Measurements from ENCODE around the gene PDCD6IP.
"Not testable (repeated sequence)": the region's sequence is repeated elsewhere in the genome, so short reads cannot be mapped to it uniquely, and the experiment has no call there.

The PDCD6IP gene, protein sequence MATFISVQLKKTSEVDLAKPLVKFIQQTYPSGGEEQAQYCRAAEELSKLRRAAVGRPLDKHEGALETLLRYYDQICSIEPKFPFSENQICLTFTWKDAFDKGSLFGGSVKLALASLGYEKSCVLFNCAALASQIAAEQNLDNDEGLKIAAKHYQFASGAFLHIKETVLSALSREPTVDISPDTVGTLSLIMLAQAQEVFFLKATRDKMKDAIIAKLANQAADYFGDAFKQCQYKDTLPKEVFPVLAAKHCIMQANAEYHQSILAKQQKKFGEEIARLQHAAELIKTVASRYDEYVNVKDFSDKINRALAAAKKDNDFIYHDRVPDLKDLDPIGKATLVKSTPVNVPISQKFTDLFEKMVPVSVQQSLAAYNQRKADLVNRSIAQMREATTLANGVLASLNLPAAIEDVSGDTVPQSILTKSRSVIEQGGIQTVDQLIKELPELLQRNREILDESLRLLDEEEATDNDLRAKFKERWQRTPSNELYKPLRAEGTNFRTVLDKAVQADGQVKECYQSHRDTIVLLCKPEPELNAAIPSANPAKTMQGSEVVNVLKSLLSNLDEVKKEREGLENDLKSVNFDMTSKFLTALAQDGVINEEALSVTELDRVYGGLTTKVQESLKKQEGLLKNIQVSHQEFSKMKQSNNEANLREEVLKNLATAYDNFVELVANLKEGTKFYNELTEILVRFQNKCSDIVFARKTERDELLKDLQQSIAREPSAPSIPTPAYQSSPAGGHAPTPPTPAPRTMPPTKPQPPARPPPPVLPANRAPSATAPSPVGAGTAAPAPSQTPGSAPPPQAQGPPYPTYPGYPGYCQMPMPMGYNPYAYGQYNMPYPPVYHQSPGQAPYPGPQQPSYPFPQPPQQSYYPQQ

GRCh38 chr3:33798418-33799201 is at the start of gene PDCD6IP:
Gene PDCD6IP (plus strand): TSS chr3:33798630. CDS start chr3:33798729, 99 bp downstream.
- peak; percentile 96 for DNase-seq (ENCODE audit: low spot score)

DNA sequence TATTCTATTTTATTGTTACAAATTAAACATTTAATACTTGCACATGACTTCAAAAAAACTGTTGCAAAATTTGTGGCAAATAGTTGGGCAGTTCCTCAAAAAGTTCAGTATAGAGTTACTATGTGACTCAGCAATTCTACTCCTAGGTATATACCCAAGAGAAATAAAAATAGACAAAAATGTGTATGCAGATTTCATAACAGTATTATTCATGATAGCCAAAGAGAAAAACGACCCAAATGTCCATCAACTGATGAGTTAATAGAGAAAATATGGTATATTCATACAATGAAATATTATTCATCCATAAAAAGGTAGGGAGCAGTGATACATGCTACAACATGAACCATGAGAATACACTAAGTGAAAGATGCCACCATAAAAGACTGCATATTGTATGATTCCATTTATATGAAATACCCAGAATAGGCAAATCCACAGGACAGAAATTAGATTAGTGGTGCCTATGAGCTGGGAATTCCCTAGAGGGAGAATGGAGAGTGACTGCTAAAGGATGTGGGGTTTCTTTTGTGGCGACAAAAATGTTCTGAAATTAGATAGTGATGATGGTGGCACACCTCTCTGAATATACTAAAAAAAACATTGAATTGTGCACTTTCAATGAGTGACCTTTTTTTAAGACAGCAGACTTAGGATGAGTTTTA is 48.8 kb upstream of the PDCD6IP start:
- no peak for DNase-seq (ENCODE audit: low spot score)

GRCh38 chr3:33750211-33750548 is 48.2 kb upstream of the PDCD6IP start:
- no peak for DNase-seq (ENCODE audit: low spot score)

GRCh38 chr3:33751336-33751735 is 47.1 kb upstream of the PDCD6IP start:
- no peak for DNase-seq (ENCODE audit: low spot score)

- not testable (repeated sequence) for DNase-seq (ENCODE audit: low spot score)
Observed at GRCh38 chr3:33754391-33754790, 44.0 kb upstream of the PDCD6IP start.

DNA sequence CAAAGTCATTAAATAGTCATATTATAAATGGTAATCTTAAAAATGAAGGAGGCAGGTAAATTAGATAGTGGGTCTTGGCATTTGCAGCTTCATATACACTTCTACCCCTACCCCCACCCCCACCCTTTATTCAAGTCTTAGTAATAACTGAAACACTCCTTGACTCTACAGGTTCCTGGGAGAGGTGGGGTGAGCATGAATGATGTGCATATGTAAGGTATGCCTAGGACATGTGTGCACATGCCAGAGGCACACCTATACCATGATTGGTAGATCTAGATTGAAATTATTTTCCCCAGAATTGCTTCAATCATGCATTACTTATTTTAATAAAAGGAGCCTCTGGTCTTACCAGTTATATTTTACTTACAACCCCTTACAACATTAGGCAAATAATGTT is 40.1 kb upstream of the PDCD6IP start:
- no peak for DNase-seq (ENCODE audit: low spot score)

GRCh38 chr3:33758864-33759263 is 39.6 kb upstream of the PDCD6IP start:
- peak; percentile 34 for DNase-seq (ENCODE audit: low spot score)

GRCh38 chr3:33768578-33769330 is 29.7 kb upstream of the PDCD6IP start:
- DNase-seq (ENCODE audit: low spot score), result no peak

- no peak for DNase-seq (ENCODE audit: low spot score)
Observed at GRCh38 chr3:33773637-33774036, 24.8 kb upstream of the PDCD6IP start.

DNA sequence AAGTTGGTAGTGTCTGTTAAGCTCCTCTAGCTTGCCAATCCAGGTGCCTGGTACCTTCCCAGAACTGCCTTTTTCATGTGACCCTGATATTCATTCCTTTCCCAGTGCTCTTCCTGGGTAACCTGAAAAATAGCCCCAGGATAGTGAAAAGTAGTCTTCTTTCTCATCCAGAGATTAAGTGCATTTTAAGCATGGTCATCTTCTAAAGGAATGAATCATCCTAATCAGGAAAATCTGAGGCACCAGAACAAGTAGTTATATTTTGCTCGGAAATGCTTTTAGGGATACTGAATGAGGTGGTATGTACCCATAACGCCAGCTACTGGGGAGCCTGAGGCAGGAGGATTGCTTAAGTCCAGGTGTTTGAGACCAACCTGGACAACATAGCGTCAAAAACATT is 23.1 kb upstream of the PDCD6IP start:
- no peak for DNase-seq (ENCODE audit: low spot score)

DNA sequence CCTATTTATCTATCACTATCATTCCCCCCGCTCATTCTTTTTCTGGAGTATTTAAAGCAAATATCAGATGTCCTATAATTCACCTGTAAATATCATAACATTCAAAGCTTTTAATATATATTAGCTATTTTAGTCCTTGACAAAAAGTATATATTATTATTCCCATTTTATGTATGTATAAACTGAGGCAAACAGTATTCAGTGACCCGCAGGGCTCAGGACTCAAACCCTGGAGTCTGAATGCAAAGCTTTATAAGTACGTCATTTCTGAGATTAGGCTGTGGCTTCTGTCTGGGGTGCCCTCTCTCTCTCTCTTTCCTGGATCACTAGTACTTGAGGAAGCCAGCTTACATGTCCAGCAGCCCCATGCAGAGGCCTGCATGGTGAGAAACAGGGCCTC is 20.4 kb upstream of the PDCD6IP start:
- DNase-seq (ENCODE audit: low spot score), result no peak

DNA sequence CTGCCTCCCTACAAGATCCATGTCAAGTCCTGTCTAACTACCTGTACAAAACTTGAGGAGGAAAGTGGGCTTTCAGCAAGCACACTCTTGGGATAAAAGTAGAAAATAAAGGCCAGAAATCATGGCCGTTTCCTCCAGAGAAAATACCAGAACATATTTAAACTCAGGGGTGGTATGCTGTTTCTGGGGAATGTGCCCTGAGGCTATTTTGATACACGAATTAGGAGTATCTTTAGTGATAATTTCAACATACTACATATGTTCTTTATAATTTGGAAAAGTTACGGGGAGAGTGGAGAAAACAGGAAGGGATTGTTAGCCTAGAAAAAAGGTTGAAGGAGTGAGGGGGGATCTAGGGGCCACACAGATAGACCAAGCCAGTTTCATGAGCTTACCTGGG is 18.7 kb upstream of the PDCD6IP start:
- no peak for DNase-seq (ENCODE audit: low spot score)

GRCh38 chr3:33781413-33781812 is 17.0 kb upstream of the PDCD6IP start:
- not testable (repeated sequence) for DNase-seq (ENCODE audit: low spot score)

DNA sequence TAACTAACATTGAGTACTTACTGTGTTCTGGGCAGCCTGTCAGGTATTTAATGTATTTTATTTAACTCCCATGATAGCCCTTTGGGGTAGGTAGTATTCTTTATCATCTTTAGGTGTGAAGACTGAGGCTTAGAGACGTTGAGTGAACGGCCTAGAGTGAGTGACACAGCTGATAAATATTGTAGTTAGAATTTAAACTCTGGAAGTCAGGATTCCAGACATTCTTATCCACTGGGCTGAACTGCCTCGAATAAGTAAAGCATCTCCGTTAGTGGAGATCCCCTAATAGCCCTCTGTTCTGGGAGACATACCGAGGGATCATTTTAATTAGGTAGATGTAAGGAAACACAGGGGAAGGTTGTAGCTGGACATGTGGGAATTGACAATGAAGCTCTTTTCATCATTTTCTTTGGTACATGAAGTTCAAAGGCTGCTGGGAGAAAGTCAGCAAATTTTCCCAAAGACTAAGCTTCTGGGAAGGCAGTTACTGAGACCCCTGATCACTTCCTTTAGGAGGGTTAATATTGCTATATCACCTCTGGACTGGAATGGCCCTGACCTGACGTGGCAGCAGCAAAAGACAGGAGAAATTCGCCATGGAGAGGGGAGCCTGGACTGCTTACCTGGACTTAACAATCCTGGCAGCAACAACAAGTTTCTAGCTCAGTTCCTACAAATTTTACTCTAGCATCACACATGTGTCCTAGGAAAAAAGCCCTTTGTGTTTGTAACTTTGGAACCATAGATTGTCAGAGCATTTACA is 11.7 kb upstream of the PDCD6IP start:
- no peak for DNase-seq (ENCODE audit: low spot score)

DNA sequence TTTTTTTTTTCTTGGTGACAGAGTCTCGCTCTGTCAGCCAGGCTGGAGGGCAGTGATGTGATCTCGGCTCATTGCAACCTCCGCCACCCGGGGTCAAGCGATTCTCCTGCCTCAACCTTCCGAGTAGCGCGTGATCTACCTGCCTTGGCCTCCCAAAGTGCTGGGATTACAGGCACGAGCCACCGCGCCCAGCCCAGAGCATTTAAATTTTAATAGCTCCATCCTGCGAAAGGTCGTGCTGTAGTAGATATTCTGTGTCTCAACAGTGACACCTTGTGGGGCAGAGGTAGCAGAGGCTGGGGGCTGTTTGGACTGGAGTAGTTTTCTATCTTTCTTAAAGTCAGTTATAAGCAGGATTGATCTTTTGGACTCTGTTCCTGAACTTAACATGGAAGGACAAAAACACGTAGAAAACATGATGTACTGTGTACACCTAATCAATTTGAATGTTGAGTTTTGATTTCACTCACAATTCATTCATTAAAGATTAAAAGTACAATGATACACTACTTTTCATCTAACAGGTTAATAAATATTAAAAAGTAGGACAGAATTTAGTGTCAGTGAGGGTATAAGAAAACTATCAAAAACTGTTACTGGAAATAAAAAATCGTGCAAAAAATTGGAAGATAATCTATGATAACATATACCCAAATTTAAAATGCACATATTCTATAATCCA is 11.0 kb upstream of the PDCD6IP start:
- peak; percentile 76 for DNase-seq (ENCODE audit: low spot score)

- no peak for DNase-seq (ENCODE audit: low spot score)
Observed at GRCh38 chr3:33789183-33789954, 9.1 kb upstream of the PDCD6IP start.

DNA sequence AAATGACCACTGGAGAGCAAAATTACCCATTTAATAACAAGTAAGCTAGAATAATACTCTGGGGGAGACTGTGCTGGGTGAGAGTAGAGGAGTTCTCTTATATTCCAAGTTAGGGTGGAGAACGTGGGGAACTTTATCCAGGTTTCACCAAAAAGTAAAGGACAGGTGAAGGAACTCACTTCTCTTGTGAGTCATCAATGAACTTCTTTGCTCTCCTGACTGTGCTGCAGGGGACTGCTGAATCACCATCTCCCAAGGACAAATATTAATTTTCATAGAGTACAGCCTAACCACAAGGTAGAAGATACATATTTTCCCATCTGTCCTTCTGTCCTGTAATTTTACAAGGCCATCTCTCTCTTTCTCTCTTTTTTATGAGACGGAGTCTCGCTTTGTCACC is 8.3 kb upstream of the PDCD6IP start:
- DNase-seq (ENCODE audit: low spot score), result no peak

- DNase-seq (ENCODE audit: low spot score), result no peak
Observed at GRCh38 chr3:33791477-33792166, 6.8 kb upstream of the PDCD6IP start.

All from GM03348 (cell line).